Embryonic facial prominence (tissue), 1 donor: ENCODE measurements around the gene HDAC11.
"Not testable (repeated sequence)": the region's sequence is repeated elsewhere in the genome, so short reads cannot be mapped to it uniquely, and the experiment has no call there.

Experiments used
- DNase-seq: peaks from one replicate; pipeline ENCODE4 v3.0.0-alpha.2; 2016; ENCODE audit errors: extremely low spot score

Gene HDAC11

DNA sequence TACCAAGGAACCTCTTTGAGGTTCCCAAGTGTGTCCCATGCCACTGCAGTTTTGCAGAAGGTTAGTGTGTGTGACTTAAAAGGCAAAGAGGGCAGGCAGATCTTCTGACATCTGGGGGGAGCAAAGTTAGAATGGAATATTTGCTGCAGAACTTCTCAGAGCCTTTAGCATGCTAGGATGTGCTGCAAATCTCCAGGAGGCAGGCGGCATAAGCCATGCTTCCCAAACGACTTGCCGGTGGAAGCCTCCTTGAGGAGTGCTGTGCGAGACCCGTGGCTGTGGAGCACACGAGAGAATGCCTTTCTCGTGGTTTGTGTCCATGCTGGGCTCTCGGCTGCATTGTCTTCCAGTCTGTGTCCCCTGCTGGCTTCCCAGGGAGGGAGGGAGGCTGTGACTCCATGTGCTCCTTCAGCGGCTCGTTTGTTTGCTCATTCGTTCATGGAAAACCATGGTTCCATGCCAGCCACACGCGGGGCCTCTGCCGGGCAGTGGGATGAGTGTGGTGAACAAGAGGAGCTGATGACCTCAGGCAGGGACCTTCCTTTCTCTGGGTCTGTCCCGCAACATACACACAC is 13.8 kb downstream of the HDAC11 start:
- no peak for DNase-seq

DNA sequence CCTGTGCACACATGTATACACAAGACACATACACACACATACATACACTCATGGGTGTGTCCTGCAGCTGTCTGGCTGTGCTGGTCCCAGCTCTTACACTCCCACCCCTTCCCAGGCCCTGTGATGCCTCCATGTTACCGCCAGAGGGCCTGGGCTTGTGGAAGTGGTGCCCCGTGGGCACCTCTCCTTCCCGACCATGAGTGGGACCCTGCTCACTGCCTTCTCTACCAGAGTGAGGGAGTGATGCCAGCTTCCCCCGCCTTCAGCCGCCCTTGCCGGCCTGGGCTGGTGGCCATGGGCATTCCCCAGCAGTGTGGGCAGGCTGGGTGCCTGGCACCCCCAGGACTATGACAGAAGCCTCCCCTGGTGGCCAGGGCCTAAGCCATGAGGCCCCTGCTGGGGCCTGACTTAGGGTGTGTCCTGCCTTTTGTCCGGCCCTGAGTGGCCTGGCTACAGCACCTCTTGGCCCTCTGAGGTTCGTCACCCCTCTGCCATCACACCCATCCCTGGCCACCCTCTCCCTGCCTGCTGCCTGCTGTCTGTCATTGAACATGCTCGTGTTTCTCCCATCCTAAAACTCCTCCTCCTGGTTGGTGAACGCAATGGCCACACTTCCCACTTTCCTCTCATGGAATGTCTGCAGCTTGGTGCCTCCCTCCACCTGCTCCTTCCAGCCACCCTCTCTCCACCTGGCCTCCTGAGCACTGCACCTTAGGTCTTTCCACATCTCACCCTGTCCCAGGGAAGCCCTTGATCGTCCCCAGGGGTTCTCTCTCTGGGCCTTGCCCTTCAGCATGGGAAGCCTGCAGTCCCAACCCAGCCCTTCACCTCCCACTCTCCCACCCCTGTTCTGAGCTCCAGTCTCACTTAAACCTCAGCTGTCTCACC is 14.6 kb downstream of the HDAC11 start:
- no peak for DNase-seq

DNA sequence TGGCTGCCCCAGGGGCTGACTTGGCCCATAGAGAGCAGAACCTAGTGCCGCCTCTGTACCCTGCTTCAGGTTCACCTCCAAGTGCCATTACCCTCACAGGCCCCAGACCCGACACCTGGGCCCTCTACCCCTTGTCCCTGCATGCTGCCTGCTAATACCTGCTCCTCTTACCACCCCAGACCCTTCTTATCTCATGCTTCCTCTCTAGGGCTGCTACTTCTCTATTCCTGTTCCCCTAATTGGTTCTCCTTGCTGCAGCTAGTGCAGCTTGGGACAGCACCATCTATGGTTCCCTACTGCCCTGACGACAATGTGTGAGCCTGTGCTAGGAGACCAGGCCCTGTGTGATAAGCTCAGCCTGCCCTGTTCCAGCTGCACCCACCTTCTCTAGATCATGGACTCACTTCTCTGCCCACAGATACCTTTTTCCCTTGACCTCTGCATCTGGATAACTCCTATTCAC is 15.3 kb downstream of the HDAC11 start:
- no peak for DNase-seq

DNA sequence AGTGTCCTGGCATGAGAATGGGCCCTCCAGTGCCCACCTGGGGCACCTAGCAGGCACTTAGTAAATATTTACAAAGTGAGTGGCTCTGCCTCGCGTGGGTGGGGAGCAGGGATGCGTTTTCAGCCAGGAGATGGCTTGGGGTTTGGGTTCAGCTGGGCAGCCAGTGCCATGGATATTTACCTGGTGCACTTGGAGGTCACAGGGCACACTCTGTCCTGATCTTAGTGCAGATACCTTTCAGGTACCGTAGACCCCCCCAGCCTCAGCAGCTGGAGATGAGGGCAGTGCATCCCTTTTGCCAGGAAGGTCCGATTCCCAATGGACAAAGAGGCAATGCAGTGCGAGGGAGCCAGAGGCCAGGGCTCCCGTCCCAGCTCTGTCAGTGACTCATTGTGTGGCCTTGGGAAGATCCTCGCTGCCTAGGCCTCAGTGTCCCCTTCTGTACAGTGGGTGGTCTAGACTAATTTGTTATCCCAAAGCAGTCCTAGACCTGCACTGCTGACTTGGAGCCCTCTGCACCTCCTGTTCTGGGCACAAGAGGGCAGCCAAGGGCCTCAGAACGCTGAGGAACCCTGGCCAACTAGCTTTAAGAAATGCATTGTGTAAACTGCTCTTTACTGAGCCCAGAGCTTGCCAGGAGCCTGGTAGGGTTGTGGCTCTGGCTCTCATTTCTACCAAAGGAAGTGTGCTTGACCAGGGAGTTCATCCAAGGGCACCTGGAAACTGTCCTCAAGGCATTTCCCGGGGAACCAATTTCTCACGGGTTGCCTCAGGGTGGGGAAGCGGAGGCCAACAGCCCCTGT is 16.0 kb downstream of the HDAC11 start:
- DNase-seq: peak; percentile 75

DNA sequence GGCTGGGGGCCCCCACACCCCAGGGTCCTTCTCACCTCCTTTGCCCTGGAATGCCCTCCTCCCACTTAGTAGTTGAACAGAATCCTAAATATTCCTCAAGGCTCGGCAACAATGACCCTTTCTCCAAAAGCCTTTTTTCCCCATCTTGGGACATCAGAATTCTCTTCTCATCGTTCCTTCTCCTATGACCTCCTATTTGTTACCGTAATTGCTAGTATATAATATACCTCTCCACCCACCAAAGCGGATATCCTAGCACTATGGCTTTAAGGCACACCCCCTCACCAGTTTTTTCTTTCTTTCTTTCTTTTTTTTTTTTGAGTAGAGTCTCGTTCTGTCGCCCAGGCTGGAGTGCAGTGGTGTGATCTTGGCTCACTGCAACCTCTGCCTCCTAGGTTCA is 16.8 kb downstream of the HDAC11 start:
- DNase-seq: no peak

DNA sequence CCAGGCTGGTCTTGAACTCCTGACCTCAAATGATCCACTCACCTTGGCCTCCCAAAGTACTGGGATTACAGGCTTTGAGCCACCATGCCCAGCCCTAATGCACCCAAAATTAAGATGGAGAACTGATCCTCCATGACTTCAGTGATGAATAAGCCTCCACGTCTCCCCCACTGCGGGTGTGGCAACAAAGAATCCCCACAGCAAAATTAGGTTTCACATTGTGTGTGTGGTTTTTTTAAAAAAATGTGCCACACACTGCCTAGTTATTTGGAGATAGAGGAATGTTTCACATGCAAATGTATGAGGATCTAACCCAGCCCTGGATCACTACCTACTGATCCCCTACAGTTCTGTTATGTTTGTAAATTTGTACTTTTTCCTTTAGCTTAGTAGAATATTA is 17.3 kb downstream of the HDAC11 start:
- DNase-seq: no peak

DNA sequence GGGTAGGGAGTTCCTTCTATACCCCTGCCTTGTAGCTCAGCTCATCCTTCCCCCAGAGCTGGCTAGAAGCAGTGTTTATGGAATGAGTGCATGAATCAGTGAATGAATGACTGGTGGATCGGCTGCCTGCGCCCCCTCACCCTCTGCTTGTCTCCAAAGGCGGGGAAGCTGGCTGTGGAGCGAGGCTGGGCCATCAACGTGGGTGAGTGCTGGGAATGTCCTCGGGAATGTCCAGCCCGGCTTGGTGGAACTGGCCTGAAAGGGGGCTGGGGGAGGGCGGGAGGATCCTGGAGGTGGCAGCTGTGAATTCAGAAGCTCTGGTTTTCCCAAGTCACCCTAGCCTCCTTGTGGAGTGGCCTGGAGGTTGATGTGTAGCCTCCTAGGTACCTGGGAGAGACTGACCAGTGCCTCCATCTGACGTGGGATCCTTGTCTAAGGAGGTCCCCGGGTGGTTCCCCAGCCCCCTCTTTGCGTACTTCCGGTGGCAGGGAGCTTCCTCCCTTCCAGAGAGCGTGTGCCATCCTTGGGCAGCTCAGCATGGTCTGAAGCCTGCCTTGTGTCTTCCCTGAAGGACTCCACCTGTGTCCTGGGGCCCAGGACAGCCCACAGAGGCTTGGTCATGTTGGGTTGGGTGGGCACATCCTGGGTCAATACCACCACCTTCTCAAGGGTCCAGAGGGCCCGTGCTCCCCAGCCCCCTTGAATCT is 18.4 kb downstream of the HDAC11 start:
- no peak for DNase-seq

DNA sequence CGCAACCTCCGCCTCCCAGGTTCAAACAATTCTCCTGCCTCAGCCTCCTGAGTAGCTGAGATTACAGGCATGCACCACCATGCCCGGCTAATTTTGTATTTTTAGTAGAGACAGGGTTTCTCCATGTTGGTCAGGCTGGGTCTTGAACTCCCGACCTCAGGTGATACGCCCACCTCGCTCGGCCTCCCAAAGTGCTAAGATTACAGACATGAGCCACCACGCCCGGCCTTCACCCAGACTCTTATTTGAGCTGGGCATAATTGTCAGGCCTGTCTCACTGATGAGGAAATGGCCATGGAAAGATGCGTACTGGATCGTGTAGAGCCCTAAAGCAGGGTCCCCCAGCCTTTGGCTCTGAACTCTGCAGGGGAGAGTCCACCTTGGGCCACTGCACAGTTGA is 19.1 kb downstream of the HDAC11 start:
- not testable (repeated sequence) for DNase-seq

DNA sequence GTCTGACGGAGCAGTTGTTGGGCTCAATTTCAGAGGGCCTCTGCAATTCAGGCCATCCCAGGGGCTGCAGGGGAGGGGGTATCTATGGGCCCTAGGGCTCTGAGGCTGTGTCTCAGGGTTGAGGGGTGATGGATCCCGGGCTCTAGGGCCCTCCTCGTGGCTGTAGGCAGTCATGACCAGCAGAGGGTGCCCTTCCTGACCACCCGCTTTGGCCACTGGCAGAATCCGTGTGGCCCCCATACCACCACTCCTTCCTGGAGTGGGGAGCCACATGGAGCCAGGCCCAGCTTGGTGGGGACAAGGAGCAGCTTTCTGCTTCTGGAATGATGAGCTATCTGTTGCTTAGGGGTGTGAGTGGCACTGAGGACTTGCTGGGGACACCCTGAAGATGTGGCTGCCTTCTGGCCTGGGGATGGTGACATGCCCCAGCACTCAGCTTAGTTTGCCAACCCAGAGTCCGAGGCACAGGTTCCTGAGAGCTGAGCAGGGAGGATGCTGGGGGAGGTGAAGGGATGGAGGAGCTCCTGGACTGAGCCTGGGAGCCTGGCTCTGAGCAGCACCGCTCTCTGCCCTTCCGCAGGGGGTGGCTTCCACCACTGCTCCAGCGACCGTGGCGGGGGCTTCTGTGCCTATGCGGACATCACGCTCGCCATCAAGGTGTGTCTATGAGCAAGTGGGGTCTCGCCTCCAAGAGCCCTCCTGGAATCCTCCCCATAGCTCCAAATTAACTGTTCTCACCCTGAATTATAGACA is 20.2 kb downstream of the HDAC11 start:
- no peak for DNase-seq

DNA sequence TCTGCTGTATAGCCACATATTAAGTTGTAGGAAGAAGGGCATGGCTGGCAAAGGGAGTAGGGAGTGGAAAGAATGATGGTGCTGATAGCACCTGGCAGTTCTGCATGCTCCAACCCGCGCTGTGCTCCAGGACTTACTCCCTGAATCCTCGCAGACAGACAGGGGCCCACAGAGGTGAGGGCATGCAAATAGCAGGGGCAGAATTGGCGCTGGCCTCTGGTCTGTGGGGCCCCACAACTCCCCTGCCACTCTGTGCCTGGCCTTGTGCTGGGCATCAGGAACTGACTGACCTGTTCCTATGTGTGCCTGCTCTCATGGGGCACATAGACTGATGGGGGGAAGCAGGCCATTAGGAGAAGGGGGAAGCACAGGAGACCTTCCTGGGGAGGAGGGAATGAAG is 20.9 kb downstream of the HDAC11 start:
- DNase-seq: no peak

DNA sequence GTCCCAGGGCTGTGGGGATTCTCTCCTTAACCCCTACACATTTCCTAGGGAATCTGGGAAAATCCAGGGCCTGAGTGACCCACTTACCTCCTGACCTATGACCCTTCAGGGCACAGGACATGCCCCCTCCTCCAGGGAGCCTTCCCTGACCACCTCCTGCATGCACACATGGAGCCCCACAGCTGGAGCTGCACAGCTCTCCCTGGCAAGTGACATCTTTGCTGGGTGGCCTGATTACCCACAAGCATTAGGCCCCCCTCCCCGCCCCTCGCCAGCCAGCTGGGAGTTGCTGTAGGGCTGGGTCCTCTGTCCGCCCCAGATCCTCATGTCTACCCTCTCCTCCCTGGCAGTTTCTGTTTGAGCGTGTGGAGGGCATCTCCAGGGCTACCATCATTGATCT is 21.4 kb downstream of the HDAC11 start:
- no peak for DNase-seq

DNA sequence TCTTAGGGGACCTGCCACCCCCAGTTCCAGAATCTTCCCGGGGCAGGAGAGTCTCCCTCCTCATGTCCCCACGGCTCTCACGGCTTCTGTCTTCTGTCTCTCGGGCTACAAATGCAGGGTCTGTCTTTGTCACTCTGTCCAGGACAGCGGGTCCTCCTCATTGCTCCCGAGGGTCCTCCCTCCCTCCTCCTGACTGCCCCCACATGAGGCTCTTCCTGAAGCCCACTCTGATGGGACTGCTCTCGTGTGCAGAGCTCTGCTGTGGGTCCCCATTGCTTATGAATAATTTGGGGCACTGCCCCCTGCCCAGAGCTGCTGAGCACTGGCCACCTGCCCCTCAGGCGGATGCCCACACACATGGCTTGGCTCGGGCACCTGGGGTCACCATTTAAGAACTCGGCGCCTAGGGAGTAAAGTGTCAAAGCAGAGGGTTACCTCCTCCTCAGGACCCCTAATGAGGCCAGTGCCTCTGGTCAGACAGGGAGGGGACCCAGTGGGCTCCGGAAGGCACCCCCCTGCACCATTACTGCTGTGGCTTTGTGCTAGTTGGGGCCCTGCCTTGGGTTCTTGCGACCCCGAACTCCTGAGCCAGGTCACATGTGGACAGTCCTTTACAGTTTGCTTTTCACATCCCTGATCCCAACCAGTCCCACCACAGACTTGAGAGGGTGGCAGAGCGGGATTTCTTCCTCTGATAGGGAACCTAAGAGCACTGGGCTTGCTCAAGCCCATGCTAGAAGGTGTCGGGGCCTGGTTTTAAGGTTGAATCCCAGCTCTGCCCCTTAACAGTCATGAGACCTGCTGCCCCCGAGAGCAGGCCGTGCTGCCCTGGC is 22.1 kb downstream of the HDAC11 start:
- no peak for DNase-seq

DNA sequence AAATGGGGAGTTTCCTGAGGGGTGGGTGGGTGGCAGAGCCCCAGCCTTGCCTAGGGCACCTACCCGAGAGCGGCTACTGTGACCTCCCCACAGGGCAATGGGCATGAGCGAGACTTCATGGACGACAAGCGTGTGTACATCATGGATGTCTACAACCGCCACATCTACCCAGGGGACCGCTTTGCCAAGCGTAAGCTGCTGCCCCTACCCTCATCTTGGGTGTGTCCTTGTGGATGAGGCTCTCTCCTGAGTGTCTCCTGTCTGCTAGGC is 22.6 kb downstream of the HDAC11 start:
- DNase-seq: no peak

DNA sequence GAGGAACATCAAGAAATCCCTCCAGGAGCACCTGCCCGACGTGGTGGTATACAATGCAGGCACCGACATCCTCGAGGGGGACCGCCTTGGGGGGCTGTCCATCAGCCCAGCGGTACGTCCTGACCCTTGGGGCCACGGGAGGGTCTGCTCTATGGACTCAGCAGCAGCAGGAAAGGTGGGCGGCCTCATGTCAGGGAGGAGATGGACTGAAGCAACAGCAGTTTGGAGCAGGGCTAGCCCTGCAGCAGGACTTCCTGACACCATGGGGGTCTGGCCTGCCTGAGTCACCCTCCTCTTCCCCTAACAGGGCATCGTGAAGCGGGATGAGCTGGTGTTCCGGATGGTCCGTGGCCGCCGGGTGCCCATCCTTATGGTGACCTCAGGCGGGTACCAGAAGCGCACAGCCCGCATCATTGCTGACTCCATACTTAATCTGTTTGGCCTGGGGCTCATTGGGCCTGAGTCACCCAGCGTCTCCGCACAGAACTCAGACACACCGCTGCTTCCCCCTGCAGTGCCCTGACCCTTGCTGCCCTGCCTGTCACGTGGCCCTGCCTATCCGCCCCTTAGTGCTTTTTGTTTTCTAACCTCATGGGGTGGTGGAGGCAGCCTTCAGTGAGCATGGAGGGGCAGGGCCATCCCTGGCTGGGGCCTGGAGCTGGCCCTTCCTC is 24.2 kb downstream of the HDAC11 start:
- DNase-seq: no peak

DNA sequence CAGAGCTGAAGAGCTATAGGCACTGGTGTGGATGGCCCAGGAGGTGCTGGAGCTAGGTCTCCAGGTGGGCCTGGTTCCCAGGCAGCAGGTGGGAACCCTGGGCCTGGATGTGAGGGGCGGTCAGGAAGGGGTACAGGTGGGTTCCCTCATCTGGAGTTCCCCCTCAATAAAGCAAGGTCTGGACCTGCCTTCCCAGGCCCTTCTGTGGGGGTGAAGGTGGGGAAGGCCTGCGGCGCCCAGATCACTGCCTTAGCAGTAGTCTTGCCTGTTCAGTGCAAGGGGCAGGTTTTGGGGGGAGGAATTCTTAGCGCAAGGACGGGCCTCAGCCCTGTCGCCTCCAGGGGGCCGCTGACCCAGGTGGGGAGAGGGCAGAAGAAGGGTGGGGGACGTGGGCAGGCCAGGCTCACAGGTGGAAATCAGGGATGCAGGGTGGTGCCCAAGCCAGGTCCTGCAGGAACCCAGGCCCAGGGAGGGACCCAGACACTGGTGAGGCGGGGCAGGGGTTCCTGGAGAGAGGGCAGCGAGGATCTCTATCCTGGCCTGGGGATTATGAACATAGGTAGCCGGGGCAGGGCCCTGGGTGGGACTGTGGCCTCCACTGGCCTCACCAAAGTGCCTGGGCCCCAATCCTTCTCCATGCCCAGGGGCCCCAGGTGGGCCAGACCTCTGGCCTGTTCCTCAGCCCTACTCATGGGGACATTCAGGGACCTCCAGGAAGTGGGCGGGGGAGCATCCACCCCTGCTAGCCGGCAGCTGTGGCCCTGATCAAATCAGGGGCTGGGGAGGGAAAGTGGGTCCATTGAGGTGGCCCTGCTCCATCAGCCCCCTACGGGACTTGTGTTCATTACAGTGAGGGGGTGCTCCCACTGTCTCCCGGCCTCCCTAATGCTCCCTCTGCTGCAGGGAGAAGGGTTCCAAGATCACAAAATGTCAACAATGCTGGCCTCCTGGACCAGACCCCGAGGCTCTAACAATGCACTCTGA is 25.3 kb downstream of the HDAC11 start:
- DNase-seq: no peak

DNA sequence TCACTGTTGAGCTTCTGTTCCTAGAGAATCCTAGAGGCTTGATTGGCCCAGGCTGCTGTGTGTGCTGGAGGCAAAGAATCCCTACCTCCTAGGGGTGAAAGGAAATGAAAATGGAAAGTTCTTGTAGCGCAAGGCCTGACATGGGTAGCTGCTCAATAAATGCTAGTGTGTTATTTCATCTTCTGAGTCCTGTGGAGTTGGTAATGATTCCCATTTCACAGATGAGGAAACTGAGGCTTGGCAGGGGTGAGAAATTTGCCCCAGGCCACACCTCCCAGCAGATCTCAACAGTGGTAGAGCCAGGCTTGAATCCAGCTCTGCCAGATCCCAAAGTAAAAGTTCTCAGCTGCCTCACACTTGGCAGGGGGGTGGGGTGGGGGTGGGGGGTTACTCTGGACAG is 26.1 kb downstream of the HDAC11 start:
- DNase-seq: no peak

DNA sequence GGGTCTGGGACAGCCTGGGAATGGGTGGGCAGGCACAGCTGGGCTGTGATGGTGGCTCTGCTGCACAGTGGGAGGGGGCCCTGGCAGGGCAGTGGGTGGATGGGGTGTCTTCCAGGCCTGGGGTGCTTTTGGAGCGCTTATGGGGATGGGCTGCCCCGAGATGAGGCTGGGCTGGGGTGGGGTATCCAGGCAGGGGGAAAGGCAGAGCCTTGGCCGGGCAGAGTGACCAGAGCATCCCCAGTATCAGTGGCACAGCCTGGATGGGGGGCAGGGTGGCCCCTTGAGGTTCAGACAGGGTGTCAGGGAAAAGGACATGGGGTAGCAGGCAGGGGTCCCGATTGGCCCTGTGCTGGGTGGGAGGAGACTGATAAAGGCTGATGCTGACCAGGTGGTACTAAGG is 26.6 kb downstream of the HDAC11 start:
- no peak for DNase-seq

DNA sequence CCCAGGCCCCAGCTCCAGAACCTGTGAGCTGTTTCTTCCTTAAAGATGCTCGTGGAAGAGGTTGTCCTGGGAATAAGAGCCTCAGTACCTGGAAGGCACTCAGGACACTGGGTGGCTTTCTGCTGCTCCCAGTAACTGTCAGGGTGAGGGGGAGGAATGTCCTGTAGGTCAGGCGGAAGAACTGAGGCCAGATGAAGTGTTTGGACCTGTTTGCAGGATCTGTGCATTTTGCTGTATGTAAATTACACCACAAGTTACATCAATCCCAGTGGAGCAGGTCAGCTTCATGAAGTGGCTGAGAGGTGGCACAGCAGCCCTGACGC is 27.1 kb downstream of the HDAC11 start:
- DNase-seq: no peak
